ENCODE data around the gene STRBP.

- TF ChIP-seq CTCF (IDR thresholded peaks at IDR 0.05), result no peak
- no peak for TF ChIP-seq POLR2A (IDR thresholded peaks at IDR 0.05)
Measured at GRCh38 chr9:123074628-123075027, 193.8 kb downstream of the STRBP start.
